PC-3 (cell line): ENCODE data around the gene HAND1.

Experiments used
- EZH2 ChIP-seq: fragments of 300-600 bp; sonication (generic); IDR thresholded peaks from one replicate; pipeline ENCODE4 v1.6.1; 2017; ENCODE audit warnings: antibody characterized with exemption, mild to moderate bottlenecking, low read length; ENCODE audit not compliant: unreplicated experiment
- TF ChIP-seq, protein P1 (sequence below): fragments of 300-600 bp; sonication (generic); conservative IDR thresholded peaks from 2 replicates; pipeline ENCODE4 v1.5.1; 2017; ENCODE audit warnings: antibody characterized with exemption, low read depth, mild to moderate bottlenecking, low read length

DNA sequence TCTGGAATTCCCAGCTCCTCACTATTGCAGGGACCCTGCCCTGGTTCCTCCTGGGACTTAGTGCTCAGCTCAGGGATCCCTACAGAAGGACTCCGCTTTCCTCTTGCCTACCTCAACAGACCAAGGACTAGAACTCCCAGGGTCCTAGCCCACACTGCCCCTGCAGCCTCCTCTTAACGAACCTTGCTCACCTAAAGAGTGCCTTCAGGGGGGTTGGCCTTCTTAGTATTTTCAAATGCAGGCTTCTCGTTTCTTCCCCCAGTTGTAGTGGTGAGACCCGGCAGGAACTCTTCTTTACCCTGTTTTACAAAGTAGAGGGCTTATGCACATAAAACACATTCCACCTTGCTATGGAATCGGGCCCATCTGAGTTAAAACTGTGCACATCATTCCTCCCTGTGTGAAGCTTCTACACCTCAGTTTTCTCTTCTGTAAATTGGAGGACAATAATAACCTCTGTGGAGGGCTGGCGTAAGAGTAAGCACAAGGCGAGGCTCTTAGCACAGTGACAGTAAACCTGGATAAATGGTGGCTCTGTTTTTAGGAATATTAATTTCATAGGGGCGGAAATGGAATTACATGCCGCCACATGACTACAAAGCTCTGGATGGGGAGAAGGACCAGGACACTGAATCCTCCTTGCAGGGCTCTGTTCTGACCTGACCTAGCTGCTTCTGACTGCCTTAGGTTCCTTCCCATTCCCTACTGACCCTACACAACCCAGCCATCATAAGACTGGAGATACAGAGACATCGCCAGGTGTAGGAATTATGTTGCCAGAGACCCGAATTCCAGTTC is 3.8 kb upstream of the HAND1 start:
- TF ChIP-seq, protein P1, sequence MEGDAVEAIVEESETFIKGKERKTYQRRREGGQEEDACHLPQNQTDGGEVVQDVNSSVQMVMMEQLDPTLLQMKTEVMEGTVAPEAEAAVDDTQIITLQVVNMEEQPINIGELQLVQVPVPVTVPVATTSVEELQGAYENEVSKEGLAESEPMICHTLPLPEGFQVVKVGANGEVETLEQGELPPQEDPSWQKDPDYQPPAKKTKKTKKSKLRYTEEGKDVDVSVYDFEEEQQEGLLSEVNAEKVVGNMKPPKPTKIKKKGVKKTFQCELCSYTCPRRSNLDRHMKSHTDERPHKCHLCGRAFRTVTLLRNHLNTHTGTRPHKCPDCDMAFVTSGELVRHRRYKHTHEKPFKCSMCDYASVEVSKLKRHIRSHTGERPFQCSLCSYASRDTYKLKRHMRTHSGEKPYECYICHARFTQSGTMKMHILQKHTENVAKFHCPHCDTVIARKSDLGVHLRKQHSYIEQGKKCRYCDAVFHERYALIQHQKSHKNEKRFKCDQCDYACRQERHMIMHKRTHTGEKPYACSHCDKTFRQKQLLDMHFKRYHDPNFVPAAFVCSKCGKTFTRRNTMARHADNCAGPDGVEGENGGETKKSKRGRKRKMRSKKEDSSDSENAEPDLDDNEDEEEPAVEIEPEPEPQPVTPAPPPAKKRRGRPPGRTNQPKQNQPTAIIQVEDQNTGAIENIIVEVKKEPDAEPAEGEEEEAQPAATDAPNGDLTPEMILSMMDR, result no peak
- no peak for TF ChIP-seq EZH2
